GM13977 (cell line): Measurements from ENCODE around the gene SULT1C2.

Experiments used
- DNase-seq: peaks from one replicate; pipeline ENCODE4 v3.0.0; 2012; ENCODE audit warnings: low spot score
- CTCF ChIP-seq: IDR thresholded peaks from 2 replicates; pipeline ENCODE4 v1.5.1; 2012; ENCODE audit warnings: mild to moderate bottlenecking, control low read depth; ENCODE audit not compliant: insufficient read depth; ENCODE audit errors: extremely low read depth, missing control alignments
- in situ Hi-C: fragments of 300-500 bp; cut with MboI; formaldehyde crosslinking; loops from one replicate; pipeline ENCODE4 v1.12.0; 2022; ENCODE audit warnings: low sequenced_read_pairs, low pct_unique_long_range_greater_than_20kb, mixed read lengths, inconsistent platforms; ENCODE audit not compliant: unreplicated experiment

Gene SULT1C2

GRCh38 chr2:108305901-108306300 lies 17.2 kb downstream of the SULT1C2 start:
- TF ChIP-seq CTCF = no peak
- in situ Hi-C loops = no loop called here
- DNase-seq = no peak

GRCh38 chr2:108309903-108310302 lies 21.2 kb downstream of the SULT1C2 start:
- no peak for DNase-seq
- TF ChIP-seq CTCF = no peak
- in situ Hi-C loops = no loop called here

- no peak for DNase-seq
- TF ChIP-seq CTCF = no peak
- in situ Hi-C loops = no loop called here
Observed at GRCh38 chr2:108314586-108315296, 26.0 kb downstream of the SULT1C2 start.

GRCh38 chr2:108315444-108315934 lies 26.8 kb downstream of the SULT1C2 start:
- no peak for DNase-seq
- in situ Hi-C loops = no loop called here
- TF ChIP-seq CTCF = no peak

GRCh38 chr2:108316033-108316432 lies 27.3 kb downstream of the SULT1C2 start:
- in situ Hi-C loops = no loop called here
- DNase-seq = no peak
- TF ChIP-seq CTCF = no peak

GRCh38 chr2:108316461-108317258 lies 28.0 kb downstream of the SULT1C2 start:
- no peak for TF ChIP-seq CTCF

More at GRCh38 chr2:108316461-108317258, 28.0 kb downstream of the SULT1C2 start:
- DNase-seq = no peak
- in situ Hi-C loops = no loop called here
